Activated T-helper 1 cell treated with anti-CD3 and anti-CD28 coated beads, Interleukin-2, amount 50 U/mL, for 16 hours (primary cell): ENCODE measurements around the gene UBE2E2.

ENCODE experiments used
- DNase-seq, 2 donors: peaks; one replicate each; pipeline ENCODE4 v3.0.0-alpha.2; 2020; ENCODE audit warnings: low read depth in 1 of 2, low spot score in 1 of 2

UBE2E2 gene

DNA sequence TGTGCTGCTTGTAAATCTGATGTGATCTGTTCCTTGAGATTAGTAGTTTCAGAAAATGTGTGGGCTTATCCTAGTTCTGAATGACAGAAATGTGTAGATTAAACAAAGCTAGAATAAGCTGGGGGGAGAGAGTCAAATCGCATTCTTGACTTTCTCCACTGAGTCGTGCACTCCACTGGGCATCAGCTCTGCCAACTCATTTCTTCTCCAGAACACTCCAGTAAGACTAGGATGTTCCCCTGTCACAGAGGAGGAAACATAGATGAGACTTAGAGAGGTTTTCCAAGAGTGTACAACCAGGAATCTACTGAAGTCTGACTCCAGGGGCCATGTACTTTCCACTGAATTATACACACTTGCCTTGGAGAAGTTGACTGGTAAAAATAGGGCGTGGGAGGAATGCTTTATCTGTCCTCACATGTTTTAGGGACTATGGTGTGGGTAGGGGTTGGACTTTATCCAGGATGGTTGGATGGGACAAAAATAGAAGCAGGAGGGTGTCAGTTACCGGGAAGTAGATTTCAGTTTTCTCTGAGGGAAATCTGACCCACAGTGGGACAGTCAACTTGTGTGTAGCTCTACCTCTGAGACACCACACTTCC lies 298.2 kb downstream of the UBE2E2 start:
- DNase-seq: no peak

DNA sequence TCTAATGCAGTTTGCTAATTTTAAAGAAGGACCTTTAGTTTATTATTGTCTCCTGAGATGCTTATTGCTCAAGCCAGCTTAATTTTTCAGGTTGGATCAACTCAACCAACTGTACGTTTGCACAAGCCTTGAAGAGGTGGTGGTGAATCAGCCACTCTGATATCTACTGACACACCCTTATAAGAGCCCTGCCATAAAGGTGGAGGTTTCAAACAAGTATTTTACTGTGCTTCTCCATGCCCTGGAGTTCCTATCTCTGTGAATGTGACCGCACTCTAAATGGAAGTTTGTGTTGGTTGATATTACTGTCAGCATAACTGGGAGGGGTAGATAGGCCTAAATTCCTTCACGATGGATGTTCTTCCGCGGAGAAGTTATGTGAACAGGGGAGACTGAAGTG lies 305.3 kb downstream of the UBE2E2 start:
- DNase-seq: no peak

DNA sequence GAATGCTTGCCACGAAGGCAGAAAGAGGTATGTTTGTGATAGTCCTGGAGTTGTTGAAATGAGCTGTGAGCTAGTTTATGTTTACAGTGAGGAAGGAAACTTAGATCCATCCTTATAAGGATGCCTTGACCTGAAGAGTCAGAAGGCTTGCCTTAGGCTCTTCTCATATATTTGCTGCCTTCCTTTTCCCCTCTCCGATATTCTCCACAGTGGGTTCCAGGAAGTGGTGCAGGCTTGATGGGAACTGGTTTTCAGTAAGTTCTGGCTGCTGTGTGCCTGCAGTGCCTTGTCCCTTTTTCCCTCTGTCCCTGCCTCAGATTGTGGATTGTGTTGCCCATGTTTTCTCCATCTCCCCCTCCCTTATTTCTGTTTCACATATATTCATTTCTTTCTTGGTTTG lies 315.3 kb downstream of the UBE2E2 start:
- DNase-seq: no peak

DNA sequence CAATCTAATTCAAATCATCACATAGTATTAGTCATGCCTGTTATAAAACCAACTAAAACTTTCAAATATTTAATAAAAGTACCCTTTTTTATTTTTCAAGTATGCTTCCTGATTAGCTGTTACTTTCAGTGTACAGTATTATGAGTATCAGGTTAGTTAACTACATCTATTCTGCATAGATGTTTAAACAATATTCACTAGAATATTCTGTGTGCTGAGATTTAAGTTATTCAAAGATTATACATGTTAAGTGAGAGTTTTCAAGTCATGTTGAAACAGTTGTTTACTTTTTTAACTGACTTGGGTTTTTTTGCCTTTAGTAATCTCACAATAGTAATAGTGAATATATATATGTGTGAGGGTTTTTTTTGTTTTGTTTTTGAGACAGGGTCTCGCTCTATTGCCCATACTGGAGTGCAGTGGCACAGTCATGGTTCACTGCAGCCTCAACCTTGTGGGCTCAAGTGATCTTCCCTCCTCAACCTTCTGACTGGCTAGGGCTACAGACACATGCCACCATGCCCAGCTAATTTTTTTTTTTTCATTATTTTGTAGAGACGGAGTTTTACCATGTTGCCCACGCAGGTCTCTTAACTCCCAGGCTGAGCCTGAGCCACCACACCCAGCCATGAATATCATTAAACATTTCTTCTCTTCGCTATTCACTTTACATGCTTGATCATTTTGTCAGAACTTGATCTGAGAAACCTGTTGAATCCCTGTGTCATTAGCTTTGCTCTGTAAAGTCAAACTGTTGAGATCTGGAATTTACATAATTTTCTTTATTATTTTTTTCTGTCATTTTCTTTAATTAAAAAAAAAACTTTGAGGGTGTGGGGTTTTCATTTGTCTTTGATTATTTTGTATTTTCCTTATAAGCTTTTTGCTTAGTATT lies 316.4 kb downstream of the UBE2E2 start:
- DNase-seq: no peak

DNA sequence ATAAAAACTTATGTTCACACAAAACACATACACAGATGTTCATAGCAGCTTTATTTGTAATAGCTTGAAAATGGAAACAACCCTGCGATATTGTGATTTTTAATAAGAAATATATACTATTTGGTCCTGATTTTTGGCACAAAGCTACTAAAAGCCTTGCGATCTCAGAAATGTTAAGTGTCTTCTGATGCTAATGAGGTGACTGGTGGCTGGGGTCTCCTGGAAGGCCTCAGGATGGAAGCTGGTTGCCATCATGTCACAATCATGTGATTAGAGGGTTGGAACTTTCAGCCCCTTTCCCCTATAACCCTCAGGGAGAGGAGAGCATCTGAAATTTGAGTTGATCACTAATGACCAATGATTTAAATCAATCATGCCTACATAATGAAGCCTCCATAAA lies 324.2 kb downstream of the UBE2E2 start:
- no peak for DNase-seq

DNA sequence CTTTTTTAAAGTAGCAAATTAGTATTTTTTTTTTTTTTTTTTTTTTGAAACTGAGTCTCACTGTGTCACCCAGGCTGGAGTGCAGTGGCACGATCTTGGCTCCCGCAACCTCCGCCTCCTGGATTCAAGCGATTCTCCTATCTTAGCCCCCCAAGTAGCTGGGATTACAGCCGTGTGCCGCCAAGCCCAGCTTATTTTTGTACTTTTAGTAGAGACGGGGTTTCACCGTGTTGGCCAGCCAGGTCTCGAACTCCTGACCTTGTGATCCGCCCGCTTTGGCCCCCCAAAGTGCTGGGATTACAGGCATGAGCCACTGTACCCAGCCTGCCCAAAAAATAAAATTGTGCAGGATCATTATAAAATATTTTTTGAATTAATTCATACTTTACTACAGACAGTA lies 330.5 kb downstream of the UBE2E2 start:
- DNase-seq: no peak

DNA sequence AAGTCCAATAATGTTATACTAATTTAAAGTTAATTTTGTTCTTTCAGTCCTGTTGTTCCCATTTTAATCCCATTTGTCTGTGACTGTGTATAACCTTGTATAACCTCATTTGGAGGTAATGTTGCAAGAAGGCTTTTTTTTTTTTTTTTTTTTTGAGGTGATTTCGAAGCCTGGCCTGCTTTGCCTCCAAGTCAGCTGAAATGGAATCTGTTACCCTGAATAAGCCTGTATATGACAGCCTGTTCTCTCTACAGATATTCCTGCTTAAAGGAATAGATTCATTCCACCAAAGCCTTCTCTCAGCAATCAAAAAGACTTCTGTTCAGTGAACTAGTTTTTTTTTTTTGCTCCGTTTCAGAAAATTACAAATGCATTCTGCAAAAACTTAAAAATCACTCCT lies 330.9 kb downstream of the UBE2E2 start:
- DNase-seq: no peak

DNA sequence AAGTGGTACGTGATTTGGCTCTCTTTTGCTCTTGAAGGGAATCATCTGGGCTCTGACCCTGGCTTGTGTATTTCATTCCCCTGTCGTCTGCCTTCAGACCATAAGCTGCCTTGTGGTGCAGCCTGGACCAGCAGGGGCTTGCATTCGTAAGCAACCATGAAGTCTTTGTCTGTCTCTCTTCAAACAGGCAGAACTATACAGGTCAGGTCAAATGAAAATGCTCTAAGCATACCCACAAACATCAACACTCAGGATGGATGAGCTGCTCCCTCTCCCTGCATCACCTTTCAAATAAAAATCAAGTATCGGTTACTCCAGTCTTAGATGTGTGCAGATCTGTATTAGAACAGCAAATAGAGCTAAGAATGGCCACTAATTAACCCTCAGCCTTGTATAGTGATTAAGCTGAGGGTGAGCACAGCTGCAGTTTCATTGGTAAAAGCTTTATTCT lies 334.0 kb downstream of the UBE2E2 start:
- no peak for DNase-seq

DNA sequence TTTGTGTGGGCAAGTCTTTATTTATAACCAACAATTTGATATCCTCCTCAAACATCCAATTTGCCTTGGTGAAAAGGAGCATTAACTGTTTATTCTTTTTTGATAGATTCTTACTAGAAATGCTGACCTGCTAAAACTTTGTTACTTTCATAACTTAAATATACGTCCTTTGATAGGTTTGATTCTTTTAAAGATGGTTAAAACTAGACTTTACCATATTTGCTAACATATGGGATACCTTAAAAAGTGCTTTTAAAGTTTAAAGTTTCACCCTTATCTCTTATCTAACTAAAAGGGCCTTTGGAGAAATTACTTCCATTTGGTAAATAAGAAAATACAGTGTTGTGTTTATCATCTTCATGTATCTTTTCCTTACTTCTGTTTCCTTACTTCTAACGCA lies 336.1 kb downstream of the UBE2E2 start:
- no peak for DNase-seq

DNA sequence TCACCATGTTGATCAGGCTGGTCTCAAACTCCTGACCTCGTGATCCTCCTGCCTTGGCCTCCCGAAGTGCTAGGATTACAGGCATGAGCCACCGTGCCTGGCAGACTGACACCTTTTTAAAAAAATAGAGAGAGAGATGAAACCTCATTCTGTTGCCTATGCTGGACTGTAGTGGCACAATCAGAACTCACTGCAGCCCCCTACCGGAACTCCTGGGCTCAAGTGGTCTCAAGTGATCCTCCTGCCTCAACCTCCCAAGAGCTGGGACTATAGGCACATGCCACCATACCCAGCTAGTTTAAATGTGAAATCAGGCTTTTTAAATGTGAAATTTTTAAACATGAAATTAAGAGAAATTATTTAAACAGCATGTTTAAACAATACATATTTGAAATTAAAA lies 337.5 kb downstream of the UBE2E2 start:
- no peak for DNase-seq

DNA sequence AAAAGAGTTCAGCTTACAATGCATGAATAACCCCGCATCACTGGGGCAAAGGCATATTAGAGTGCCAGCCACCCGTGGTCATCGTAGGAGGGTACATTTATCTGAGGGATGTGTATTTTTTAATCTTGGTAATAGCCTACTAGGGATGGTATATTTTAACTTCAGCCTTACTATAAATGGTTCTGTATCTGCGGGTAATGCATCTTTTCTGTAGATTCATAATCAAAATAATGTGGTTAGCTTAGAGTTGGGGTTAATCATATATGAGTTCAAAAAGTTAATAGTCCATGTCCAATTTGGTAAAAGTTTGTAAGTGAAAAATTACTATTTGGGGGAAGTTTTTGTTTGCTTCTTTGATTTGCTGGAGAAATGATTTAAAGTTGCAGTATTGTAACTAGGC lies 339.0 kb downstream of the UBE2E2 start:
- no peak for DNase-seq

DNA sequence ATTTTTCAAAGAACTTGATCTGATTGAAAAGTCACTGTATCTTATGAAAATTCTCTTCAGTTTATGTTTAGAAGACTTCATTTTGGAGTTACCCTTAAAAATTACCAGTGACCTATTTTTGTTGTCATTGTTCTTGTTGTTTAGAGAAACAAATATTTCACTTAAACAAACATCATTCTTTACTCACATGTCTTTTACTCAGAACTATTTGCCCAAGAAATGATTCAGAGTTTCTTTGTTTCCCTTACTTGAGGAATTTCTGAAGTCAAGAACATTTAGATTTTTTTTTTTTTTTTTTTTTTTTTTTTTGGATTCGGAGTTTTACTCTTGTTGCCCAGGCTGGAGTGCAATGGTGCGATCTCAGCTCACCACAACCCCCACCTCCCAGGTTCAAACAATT lies 343.1 kb downstream of the UBE2E2 start:
- DNase-seq: no peak

DNA sequence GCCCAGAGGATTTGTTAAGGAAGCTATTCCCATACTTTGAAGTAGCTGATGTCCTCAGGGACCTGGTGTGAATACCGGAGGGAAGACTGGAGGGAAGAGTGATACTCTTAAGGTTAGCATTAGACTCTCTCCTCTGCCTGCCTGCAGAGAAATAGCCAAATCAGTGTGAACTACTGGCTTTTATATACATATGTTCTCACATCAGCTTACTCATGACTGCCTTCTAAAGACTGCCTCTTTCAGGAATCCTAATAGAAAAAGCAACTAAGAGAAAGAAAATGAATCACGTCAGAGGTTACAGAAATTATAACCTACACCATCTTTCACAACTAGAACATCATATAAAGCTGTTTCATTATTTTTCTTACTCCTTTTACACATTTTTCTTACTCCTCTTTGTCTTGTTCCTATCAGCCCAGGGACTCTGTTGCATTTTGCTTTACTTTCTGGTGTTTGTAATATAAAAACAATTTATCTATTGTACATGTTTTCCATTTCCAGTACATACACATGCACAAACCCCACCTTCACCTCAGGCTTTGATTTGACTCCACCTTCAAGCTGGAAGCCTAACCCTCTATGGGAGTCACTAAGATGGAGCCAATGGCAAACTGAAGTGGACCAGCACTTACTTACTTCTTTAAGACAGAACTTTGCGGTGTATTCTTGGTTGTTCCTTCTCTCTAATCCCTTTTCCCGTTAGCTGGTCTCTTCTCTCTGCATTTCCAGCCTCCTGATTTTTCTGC lies 345.0 kb downstream of the UBE2E2 start:
- no peak for DNase-seq

DNA sequence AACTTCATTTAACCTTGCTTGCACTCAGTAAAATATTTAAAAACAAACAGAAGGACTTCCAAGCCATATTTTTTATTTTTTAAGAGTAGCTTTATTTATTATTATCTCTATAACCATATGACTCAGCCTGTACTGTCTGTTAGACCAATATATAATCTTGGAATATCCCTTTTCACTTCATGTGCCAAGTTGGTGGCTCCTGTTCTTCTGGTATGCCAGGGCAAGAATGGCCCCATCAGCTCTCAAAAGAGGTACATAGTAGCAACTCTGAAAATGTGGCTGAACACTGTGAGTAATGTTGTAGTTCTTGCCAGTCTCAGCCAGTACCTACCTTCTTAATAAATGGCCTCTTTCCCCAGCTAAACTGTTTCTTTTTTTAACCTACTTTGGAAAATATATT lies 345.6 kb downstream of the UBE2E2 start:
- no peak for DNase-seq

DNA sequence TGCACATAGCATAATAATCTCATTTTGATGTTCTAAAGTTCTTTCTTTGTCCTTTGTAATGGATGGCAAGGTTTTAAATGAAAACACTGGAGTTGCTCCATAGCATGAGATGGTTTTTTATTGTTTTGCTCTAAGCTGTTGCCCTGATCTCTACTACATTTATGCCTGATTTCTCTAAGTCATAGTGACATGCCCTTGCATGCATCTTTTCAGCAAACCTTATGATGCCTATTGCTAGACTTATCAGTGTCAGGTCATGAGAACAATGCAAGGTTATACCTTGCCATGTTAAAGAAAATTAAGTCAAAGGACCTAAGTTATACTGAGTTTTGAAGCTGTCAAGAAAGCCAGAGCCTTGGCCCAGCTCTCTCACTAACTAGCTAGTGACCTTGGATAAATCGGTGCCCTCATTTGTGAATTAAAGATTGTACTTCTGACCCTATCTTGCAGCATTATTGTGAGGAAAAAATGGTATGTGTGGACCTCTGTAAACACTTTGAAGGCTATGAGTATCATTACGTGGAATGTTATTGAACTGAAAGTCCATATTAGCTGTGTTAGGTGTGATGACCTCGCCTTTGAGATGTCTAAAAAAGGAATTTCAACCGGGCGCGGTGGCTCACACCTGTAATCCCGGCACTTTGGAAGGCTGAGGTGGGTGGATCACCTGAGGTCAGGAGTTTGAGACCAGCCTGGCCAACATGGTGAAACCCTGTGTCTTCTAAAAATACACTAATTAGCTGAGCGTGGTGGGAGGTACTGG lies 346.2 kb downstream of the UBE2E2 start:
- no peak for DNase-seq

DNA sequence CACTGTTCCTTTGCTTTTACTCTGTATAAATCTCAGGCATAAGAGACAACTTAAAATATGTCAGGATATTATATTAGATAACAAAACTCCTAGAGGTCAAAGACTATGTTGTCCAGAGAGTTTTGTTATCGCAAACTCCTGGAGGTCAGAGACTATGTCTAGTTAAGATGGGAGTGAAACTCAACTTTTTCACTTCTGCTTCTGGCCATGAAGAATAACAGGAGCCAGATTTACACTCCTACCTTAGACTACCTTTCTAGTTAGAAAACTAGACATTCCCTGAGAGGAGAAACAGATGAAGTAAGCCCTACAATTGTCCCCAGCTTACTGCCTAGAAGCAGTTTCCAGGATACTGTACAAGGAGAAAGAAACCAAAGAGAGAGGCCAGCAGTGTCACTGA lies 347.3 kb downstream of the UBE2E2 start:
- DNase-seq: no peak

DNA sequence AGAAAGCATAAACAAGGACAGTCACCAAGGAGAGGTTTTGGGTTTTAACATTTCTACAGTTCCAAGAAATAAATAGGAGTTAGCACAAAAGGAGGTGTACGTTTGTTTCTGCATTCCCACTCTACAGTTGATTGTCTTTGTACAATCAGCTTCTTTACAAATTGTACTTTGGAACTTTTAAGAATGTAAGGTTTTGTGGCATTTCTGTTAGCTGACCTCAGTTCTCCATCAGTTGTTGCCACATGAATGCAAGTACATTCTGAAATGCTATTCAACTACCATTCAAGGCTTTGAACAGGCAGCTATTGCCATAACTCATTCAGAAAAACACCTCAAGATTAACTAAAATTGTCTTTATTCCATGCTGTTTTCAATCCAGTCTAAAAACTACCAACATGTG lies 349.4 kb downstream of the UBE2E2 start:
- no peak for DNase-seq

DNA sequence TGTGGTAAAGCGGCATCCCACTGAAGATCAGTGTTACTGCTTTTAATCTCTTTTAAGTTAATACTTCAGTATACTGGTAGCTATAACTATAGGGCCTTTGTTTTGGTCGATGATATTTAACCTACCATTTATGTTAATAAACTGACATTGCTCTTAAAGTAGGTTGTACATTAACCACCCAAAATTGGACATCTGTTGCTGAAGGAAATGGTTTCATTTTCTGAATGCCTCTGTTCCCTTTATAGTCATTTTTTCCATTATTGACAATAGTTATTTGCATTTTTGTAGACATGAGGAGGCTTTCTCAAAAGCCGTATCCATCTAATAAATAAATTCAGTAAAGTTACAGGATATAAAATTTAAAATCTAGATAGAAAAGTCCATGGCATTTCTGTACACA lies 350.2 kb downstream of the UBE2E2 start:
- no peak for DNase-seq

DNA sequence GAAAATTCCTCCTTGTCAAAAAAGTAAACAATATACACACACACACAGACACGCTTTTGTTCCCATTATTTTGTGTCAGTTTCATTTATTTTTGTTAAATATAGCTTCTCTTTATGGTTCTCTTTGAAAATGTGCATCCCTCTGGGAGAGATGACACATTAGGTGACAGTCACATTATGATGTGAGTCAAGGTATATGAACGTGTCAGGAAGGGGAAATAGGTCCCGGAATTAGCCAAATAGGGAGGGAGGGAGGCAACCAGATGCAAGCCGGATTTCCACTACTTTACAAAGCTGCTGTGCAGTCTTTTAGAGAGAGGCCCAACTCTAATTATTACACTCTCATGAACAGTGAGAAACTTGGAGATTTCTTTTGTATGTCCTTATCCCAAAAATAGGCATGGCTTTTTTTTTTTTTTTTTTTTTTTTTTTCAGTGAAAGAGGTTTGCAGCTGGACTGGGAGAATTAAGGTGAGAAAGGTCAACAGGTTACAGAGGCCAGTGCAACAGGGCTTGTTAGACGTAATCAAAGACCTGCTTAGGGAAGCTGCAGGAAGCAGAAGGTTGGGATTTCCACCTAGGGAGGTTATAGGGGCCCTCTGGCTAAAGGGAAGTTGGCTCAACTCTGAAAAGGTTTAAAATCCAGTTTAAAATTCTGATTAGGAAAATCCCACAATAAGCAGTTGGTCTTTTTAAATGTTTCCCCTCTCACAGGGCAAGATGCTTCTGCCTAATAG lies 362.1 kb downstream of the UBE2E2 start:
- no peak for DNase-seq

DNA sequence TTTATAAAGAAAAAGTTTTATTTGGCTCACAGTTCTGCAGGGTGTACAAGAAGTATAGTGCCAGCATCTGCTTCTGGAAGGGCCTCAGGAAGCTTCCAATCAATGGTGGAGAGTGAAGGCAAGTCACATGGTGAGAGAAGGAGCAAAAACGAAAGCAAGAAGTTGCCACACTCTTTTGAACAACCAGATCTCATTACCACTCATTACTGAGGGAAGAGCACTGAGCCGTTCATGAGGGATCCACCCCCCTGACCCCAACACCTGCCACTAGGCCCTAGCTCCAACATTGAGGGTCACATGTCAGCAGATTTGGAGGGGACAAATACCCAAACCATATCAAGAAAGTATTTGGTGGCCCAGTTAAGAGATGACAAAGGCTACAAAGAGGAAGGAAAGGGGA lies 363.4 kb downstream of the UBE2E2 start:
- no peak for DNase-seq

DNA sequence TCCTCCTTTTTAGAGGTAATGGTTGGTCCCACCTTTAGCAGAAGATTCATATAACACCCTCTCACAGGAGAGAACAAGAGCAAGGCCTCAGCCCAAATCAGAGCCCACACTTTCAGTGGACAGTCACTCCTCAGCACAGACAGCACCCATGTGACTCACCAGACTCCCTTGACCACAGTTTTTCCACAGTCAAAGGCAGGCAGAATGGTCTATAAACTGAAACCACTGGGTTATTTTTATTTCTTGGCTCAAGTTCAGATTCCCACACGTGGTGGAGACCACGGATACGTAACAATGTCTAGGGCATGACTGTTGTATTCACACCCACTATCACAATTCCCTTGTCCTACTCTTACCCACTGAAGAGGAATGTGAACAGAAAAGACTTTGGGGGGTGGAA lies 364.8 kb downstream of the UBE2E2 start:
- DNase-seq: no peak
